Fibroblast of lung (primary cell): ENCODE data around the gene PCDH15. TPM values are rescaled to one million over a fixed set of nuclear protein-coding genes. Genes with fewer than 3 reads are reported as not detected.

ENCODE experiments used
- DNase-seq, 2 donors: peaks; one replicate each; pipeline versions ENCODE4 v3.0.0 to v3.0.0-alpha.2; 2010; ENCODE audit warnings: low read depth in 2 of 2
- H2AFZ ChIP-seq: 2 replicates; pipeline ENCODE4 v1.5.1; 2012; ENCODE audit warnings: low read length, control low read depth, inconsistent platforms
- H3K27ac ChIP-seq: 2 replicates; pipeline ENCODE4 v1.5.1; 2011; ENCODE audit warnings: low read length, control low read depth; ENCODE audit not compliant: insufficient read depth
- H3K27me3 ChIP-seq: 2 replicates; pipeline ENCODE4 v1.5.1; 2011; ENCODE audit warnings: mild to moderate bottlenecking, low read length; ENCODE audit not compliant: control insufficient read depth, insufficient read depth
- H3K36me3 ChIP-seq: 2 replicates; pipeline ENCODE4 v1.5.1; 2011; ENCODE audit warnings: low read length; ENCODE audit not compliant: control insufficient read depth, insufficient read depth
- H3K4me1 ChIP-seq: 2 replicates; pipeline ENCODE4 v1.5.1; 2011; ENCODE audit warnings: low read length; ENCODE audit not compliant: control insufficient read depth, insufficient read depth; ENCODE audit errors: extremely low read depth
- H3K4me2 ChIP-seq: 2 replicates; pipeline ENCODE4 v1.5.1; 2011; ENCODE audit warnings: low read length, control low read depth; ENCODE audit not compliant: insufficient read depth; ENCODE audit errors: extremely low read depth
- H3K4me3 ChIP-seq, 4 experiments: fragments of 200-600 bp in 1 of 4; sonication (generic) in 1 of 4; replicated peaks in 1 of 4; 2 replicates each; pipeline ENCODE4 v1.5.1; 2011 to 2016; ENCODE audit warnings: low read length in 4 of 4, low read depth in 3 of 4, mild to moderate bottlenecking in 3 of 4, control low read depth in 2 of 4, inconsistent platforms in 1 of 4, mixed read lengths in 1 of 4; ENCODE audit not compliant: insufficient read depth in 1 of 4; ENCODE audit errors: control extremely low read depth in 1 of 4
- H3K79me2 ChIP-seq: 2 replicates; pipeline ENCODE4 v1.5.1; 2012; ENCODE audit warnings: mild to moderate bottlenecking, low read length, inconsistent platforms; ENCODE audit not compliant: control insufficient read depth, insufficient read depth
- H3K9ac ChIP-seq: 2 replicates; pipeline ENCODE4 v1.5.1; 2011; ENCODE audit warnings: mild to moderate bottlenecking, low read length, control low read depth; ENCODE audit not compliant: insufficient read depth
- H3K9me3 ChIP-seq: 2 replicates; pipeline ENCODE4 v1.5.1; 2012; ENCODE audit warnings: low read depth, low read length; ENCODE audit not compliant: control insufficient read depth, insufficient read depth
- H4K20me1 ChIP-seq: 2 replicates; pipeline ENCODE4 v1.5.1; 2011; ENCODE audit warnings: low read length; ENCODE audit not compliant: control insufficient read depth, insufficient read depth; ENCODE audit errors: extremely low read depth
- EZH2 ChIP-seq: IDR thresholded peaks from 2 replicates; pipeline ENCODE4 v1.5.1; 2012; ENCODE audit warnings: low read length, control low read depth, mild to moderate bottlenecking; ENCODE audit errors: missing control alignments
- polyA plus RNA-seq, 2 donors: library from polyadenylated mRNA; depleted of rRNA in 1 of 2; stranded (reverse) in 1 of 2; unstranded in 1 of 2; fragments of >200 nt; gene quantifications; 2 replicates each; pipeline ENCODE4 v1.2.1, GENCODE V29; 2011 to 2012; ENCODE audit warnings: missing spikeins in 1 of 2
- total RNA-seq: library from RNA; depleted of rRNA; stranded (reverse); fragments of >200 nt; gene quantifications from 2 replicates; pipeline ENCODE4 v1.2.1, GENCODE V29; 2014
- TF ChIP-seq, protein P1 (sequence below), 2 donors: IDR thresholded peaks in 1 of 2; conservative IDR thresholded peaks in 1 of 2; 1 replicate in 1 of 2; 2 replicates in 1 of 2; pipeline ENCODE4 v1.5.1; 2011 to 2012; ENCODE audit warnings: low read length in 2 of 2, control low read depth in 1 of 2, inconsistent platforms in 1 of 2, low read depth in 1 of 2, mild to moderate bottlenecking in 1 of 2

PCDH15 gene
- total and polyA plus RNA-seq, 2 donors (not counting 1 experiment from before 2014, with no cell fraction given): under 0.01 TPM; not detected in 1

DNA sequence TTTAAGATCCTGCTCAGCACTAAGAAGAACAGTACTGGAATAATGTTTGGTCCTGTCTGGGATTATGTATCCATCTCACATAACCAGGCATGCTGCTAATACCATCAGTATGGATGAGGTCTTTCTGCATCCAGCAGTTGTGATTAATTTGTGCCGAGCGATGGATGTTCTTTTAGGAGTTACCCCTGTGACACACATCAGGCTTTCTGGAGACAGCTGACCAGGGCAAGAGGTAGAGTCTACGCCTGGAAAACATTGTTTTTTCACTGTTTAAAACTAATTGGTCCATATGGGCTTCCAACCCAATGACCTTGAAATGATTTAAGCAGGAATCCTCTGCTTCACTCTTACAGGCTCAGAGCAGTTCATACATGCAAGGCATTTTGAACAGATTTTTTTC, 603.0 kb downstream of the PCDH15 start:
- Histone ChIP-seq H2AFZ (no peak overlapping the region), H3K4me1 (no peaks in the 10 kb centered on the region), H3K36me3 (no peaks in the 10 kb centered on the region), H3K4me2 (no peak overlapping the region), H3K9me3 (no peaks in the 10 kb centered on the region), H3K27ac (no peak overlapping the region), H3K79me2 (no peaks in the 10 kb centered on the region), H3K4me3 (no peak overlapping the region), H3K9ac (no peak overlapping the region), H4K20me1 (no peaks in the 10 kb centered on the region), H3K27me3 (no peaks in the 10 kb centered on the region)
- DNase-seq: no peak
- no peak for TF ChIP-seq EZH2
- TF ChIP-seq, protein P1, sequence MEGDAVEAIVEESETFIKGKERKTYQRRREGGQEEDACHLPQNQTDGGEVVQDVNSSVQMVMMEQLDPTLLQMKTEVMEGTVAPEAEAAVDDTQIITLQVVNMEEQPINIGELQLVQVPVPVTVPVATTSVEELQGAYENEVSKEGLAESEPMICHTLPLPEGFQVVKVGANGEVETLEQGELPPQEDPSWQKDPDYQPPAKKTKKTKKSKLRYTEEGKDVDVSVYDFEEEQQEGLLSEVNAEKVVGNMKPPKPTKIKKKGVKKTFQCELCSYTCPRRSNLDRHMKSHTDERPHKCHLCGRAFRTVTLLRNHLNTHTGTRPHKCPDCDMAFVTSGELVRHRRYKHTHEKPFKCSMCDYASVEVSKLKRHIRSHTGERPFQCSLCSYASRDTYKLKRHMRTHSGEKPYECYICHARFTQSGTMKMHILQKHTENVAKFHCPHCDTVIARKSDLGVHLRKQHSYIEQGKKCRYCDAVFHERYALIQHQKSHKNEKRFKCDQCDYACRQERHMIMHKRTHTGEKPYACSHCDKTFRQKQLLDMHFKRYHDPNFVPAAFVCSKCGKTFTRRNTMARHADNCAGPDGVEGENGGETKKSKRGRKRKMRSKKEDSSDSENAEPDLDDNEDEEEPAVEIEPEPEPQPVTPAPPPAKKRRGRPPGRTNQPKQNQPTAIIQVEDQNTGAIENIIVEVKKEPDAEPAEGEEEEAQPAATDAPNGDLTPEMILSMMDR (conservative IDR thresholded peaks at IDR 0.05 in 1 of 2, IDR thresholded peaks at IDR 0.05 in 1 of 2; ENCODE audit: low read depth in 1 of 2, low read length in 2 of 2): no peak

DNA sequence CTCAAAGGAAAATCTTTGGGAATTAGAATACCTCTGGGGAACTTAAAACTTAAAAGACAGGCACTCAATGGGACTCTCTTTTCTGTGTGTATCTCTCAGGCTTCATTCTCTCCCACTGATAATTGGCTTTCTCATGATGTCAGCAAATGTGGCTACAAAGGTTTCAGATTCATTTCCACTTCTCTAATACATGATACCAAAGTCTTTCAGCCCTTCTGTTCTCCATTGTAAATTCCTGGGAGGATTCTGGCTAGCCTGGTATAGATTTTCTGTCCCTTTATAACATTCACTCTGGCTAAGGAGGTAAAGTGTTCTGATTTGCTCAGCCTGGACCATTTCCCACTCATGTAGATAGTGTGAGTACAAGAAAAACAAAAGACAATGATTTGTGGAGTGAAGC, 606.2 kb downstream of the PCDH15 start:
- Histone ChIP-seq H3K27ac (no peak overlapping the region), H3K79me2 (no peaks in the 10 kb centered on the region), H3K27me3 (no peaks in the 10 kb centered on the region), H3K9me3 (no peaks in the 10 kb centered on the region), H4K20me1 (no peaks in the 10 kb centered on the region), H3K36me3 (no peaks in the 10 kb centered on the region), H3K4me2 (no peak overlapping the region), H3K9ac (no peak overlapping the region), H3K4me3 (no peak overlapping the region), H3K4me1 (no peaks in the 10 kb centered on the region), H2AFZ (no peak overlapping the region)
- TF ChIP-seq, protein P1 (conservative IDR thresholded peaks at IDR 0.05 in 1 of 2, IDR thresholded peaks at IDR 0.05 in 1 of 2; ENCODE audit: low read depth in 1 of 2, low read length in 2 of 2): no peak
- no peak for TF ChIP-seq EZH2
- DNase-seq: no peak

DNA sequence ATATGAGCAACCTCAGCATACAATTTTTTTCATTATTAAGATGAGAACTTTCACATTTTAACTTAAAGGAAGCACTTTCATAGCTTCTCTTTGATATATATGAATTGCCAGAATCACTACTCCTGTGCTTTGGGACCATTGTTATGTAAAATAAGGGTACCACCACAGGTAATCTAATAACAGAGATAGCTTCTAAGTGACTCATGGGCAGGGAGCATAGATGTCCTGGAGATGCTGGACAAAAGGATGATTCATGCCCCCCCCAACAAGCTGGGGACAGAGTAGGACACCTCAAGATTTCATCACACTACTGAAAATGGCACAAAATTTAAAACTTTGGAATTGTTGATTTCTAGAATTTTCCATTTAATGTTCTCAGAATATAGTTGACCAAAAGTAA, 641.1 kb downstream of the PCDH15 start:
- no peaks in the 10 kb centered on the region for H3K4me1 ChIP-seq
- H3K27ac ChIP-seq: no peak overlapping the region
- no peaks in the 10 kb centered on the region for H3K9me3 ChIP-seq
- no peak overlapping the region for H2AFZ ChIP-seq
- no peaks in the 10 kb centered on the region for H3K36me3 ChIP-seq
- H3K4me3 ChIP-seq: no peak overlapping the region
- no peak overlapping the region for H3K9ac ChIP-seq
- no peaks in the 10 kb centered on the region for H3K27me3 ChIP-seq
- no peak for DNase-seq
- no peaks in the 10 kb centered on the region for H3K79me2 ChIP-seq
- H3K4me2 ChIP-seq: no peak overlapping the region
- TF ChIP-seq, protein P1 (conservative IDR thresholded peaks at IDR 0.05 in 1 of 2, IDR thresholded peaks at IDR 0.05 in 1 of 2; ENCODE audit: low read depth in 1 of 2, low read length in 2 of 2): no peak
- TF ChIP-seq EZH2: no peak
- H4K20me1 ChIP-seq: no peaks in the 10 kb centered on the region
